GM12878 (cell line): ENCODE data around the gene WDR53. TPM values are rescaled to one million over a fixed set of nuclear protein-coding genes. Genes with fewer than 3 reads are reported as not detected.
A peak's percentile ranks its signal among the peaks of the same experiment; 100 is the strongest.

Source experiments
- CHD2 ChIP-seq: IDR thresholded peaks from 2 replicates; pipeline ENCODE4 v1.6.1; 2011; ENCODE audit warnings: low read depth, low read length, improper control_type of control experiment, borderline replicate concordance
- EGR1 ChIP-seq, 2 experiments: IDR thresholded peaks; 1 replicate in 1 of 2; 2 replicates in 1 of 2; pipeline ENCODE4 v1.6.1; 2011 to 2012; ENCODE audit warnings: low read depth in 2 of 2, low read length in 2 of 2, borderline replicate concordance in 1 of 2, mild to moderate bottlenecking in 1 of 2, moderate library complexity in 1 of 2
- FOXK2 ChIP-seq: fragments of 450-650 bp; IDR thresholded peaks from 2 replicates; pipeline ENCODE4 v1.6.1; 2017; ENCODE audit warnings: mild to moderate bottlenecking, moderate library complexity
- IKZF1 ChIP-seq: fragments of 450-650 bp; conservative IDR thresholded peaks from 2 replicates; pipeline ENCODE4 v1.6.1; 2017; ENCODE audit warnings: antibody characterized with exemption, mild to moderate bottlenecking
- IRF4 ChIP-seq: IDR thresholded peaks from 2 replicates; pipeline ENCODE4 v1.6.1; 2011; ENCODE audit warnings: low read depth, low read length
- MTA2 ChIP-seq: fragments of 450-650 bp; IDR thresholded peaks from 2 replicates; pipeline ENCODE4 v1.6.1; 2016; ENCODE audit warnings: low read depth, mild to moderate bottlenecking, moderate library complexity
- NBN ChIP-seq: fragments of 450-650 bp; IDR thresholded peaks from 2 replicates; pipeline ENCODE4 v1.6.1; 2016
- NR2C1 ChIP-seq: fragments of 450-650 bp; IDR thresholded peaks from 2 replicates; pipeline ENCODE4 v1.6.1; 2017; ENCODE audit warnings: antibody characterized with exemption, mild to moderate bottlenecking, moderate library complexity
- NR2F1 ChIP-seq: fragments of 450-650 bp; conservative IDR thresholded peaks from 2 replicates; pipeline ENCODE4 v1.6.1; 2017; ENCODE audit warnings: mild to moderate bottlenecking
- NRF1 ChIP-seq: conservative IDR thresholded peaks from 2 replicates; pipeline ENCODE4 v1.6.1; 2011; ENCODE audit warnings: mild to moderate bottlenecking, low read depth, low read length, improper control_type of control experiment
- PAX5 ChIP-seq: IDR thresholded peaks from 2 replicates; pipeline ENCODE4 v1.6.1; 2011; ENCODE audit warnings: low read depth, low read length, borderline replicate concordance
- SMARCA5 ChIP-seq: fragments of 450-650 bp; IDR thresholded peaks from 2 replicates; pipeline ENCODE4 v1.6.1; 2017; ENCODE audit warnings: mild to moderate bottlenecking
- ZNF24 ChIP-seq: fragments of 450-650 bp; IDR thresholded peaks from 2 replicates; pipeline ENCODE4 v1.6.1; 2017; ENCODE audit warnings: antibody characterized with exemption, mild to moderate bottlenecking
- ZSCAN29 ChIP-seq: fragments of 450-650 bp; IDR thresholded peaks from 2 replicates; pipeline ENCODE4 v1.6.1; 2017; ENCODE audit warnings: mild to moderate bottlenecking, moderate library complexity
- polyA plus RNA-seq, 11 experiments: library from polyadenylated mRNA; depleted of rRNA in 4 of 11; unstranded in 6 of 11; stranded (reverse) in 5 of 11; fragments of >200 nt; fragmentation: Nextera tagmentation in 4 of 11; fragmentation: Illumina TruSeq in 1 of 11; extraction: Ambion mirVana in 4 of 11; extraction: Trizol in 1 of 11; gene quantifications; 1 replicate in 1 of 11; 2 replicates in 10 of 11; pipeline versions ENCODE4 v1.2.1 to v1.2.3, GENCODE V29; 2011 to 2016; ENCODE audit warnings: inconsistent platforms in 2 of 11, missing spikeins in 2 of 11, low read depth in 1 of 11
- total RNA-seq, 4 experiments: library from RNA; depleted of rRNA in 3 of 4; stranded (reverse); fragments of >200 nt in 3 of 4; fragmentation: Illumina TruSeq in 1 of 4; extraction: Trizol in 1 of 4; gene quantifications; 2 replicates each; pipeline versions ENCODE4 v1.2.1 to v1.2.3, GENCODE V29; 2013 to 2021
- TF ChIP-seq, protein P1 (sequence below): fragments of 450-650 bp; IDR thresholded peaks from 2 replicates; pipeline ENCODE4 v1.6.1; 2017; ENCODE audit warnings: mild to moderate bottlenecking, moderate library complexity
- TF ChIP-seq, protein P2 (sequence below): fragments of 450-650 bp; IDR thresholded peaks from 2 replicates; pipeline ENCODE4 v1.6.1; 2016; ENCODE audit warnings: mild to moderate bottlenecking
- TF ChIP-seq, protein P3 (sequence below): fragments of 450-650 bp; conservative IDR thresholded peaks from 2 replicates; pipeline ENCODE4 v1.6.1; 2017; ENCODE audit warnings: mild to moderate bottlenecking, moderate library complexity

WDR53 gene
- total and polyA plus RNA-seq, 10 of the 15 experiments (the other 5 are each of a cell fraction or from before 2014, with no cell fraction given) = 7.7 to 20.3 (median 15.7) TPM

DNA sequence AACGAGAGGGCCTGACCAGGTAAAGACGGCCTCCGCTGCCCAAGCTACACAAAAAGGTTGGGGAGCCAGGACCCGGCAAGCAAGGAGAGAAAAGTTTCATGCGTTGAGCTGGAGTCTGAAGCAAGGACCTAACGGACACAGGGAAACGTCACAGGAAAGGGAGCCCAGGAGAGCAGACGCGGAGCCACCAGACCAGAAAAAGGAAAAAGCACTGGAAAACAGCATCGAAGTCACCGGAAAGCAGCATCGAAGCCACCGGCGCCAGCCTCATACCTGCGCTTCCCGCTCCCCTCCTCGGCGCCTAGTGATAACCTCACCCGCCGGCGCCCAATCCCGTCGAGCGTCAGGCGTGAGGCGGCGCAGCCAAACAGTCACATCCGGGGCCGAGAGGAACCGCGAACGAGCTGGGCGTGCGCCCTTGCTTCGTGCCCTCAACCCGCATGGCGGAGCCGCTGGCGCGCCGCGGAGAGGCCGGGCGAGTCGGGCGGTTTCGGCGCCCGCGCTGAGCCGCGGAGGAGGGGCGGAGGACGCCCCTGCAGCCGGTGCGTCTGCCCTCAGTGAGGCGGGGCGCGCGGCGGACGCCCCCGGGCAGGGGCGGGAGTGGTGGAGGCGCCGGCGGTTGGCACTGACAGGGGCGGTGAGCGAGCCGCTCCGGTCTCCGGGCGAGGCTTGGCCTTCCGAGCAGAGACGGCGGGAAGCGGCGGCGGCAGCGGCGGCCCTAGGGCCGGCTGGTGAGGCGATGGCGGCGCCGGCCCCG lies at the start of gene WDR53, which contains the start of gene FBXO45 (continued):
- TF ChIP-seq, protein P1, sequence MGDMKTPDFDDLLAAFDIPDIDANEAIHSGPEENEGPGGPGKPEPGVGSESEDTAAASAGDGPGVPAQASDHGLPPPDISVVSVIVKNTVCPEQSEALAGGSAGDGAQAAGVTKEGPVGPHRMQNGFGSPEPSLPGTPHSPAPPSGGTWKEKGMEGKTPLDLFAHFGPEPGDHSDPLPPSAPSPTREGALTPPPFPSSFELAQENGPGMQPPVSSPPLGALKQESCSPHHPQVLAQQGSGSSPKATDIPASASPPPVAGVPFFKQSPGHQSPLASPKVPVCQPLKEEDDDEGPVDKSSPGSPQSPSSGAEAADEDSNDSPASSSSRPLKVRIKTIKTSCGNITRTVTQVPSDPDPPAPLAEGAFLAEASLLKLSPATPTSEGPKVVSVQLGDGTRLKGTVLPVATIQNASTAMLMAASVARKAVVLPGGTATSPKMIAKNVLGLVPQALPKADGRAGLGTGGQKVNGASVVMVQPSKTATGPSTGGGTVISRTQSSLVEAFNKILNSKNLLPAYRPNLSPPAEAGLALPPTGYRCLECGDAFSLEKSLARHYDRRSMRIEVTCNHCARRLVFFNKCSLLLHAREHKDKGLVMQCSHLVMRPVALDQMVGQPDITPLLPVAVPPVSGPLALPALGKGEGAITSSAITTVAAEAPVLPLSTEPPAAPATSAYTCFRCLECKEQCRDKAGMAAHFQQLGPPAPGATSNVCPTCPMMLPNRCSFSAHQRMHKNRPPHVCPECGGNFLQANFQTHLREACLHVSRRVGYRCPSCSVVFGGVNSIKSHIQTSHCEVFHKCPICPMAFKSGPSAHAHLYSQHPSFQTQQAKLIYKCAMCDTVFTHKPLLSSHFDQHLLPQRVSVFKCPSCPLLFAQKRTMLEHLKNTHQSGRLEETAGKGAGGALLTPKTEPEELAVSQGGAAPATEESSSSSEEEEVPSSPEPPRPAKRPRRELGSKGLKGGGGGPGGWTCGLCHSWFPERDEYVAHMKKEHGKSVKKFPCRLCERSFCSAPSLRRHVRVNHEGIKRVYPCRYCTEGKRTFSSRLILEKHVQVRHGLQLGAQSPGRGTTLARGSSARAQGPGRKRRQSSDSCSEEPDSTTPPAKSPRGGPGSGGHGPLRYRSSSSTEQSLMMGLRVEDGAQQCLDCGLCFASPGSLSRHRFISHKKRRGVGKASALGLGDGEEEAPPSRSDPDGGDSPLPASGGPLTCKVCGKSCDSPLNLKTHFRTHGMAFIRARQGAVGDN = peak; percentile 88
- TF ChIP-seq MTA2 = no peak
- TF ChIP-seq NBN = peak; percentile 95
- TF ChIP-seq PAX5 = 0 out of 2 replicates have a peak, but pooled peaks have one; percentile 58
- TF ChIP-seq IRF4 = peak; percentile 10; the same call in 1 of the 2 replicates
- TF ChIP-seq, protein P2, sequence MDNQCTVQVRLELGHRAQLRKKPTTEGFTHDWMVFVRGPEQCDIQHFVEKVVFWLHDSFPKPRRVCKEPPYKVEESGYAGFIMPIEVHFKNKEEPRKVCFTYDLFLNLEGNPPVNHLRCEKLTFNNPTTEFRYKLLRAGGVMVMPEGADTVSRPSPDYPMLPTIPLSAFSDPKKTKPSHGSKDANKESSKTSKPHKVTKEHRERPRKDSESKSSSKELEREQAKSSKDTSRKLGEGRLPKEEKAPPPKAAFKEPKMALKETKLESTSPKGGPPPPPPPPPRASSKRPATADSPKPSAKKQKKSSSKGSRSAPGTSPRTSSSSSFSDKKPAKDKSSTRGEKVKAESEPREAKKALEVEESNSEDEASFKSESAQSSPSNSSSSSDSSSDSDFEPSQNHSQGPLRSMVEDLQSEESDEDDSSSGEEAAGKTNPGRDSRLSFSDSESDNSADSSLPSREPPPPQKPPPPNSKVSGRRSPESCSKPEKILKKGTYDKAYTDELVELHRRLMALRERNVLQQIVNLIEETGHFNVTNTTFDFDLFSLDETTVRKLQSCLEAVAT = 0 out of 2 replicates have a peak, but pooled peaks have one; percentile 43
- peak; percentile 31; the same call in 1 of the 2 replicates for TF ChIP-seq ZNF24
- peak; percentile 22; the same call in 1 of the 2 replicates for TF ChIP-seq NRF1
- TF ChIP-seq NR2F1 = peak; percentile 56
- peak; percentile 25 to 83 for TF ChIP-seq EGR1 (IDR thresholded peaks at IDR 0.05; ENCODE audit: borderline replicate concordance in 1 of 2, low read depth in 2 of 2, low read length in 2 of 2)
- peak; percentile 96 for TF ChIP-seq IKZF1
- TF ChIP-seq CHD2 = peak; percentile 85; the same call in 1 of the 2 replicates
- TF ChIP-seq, protein P3, sequence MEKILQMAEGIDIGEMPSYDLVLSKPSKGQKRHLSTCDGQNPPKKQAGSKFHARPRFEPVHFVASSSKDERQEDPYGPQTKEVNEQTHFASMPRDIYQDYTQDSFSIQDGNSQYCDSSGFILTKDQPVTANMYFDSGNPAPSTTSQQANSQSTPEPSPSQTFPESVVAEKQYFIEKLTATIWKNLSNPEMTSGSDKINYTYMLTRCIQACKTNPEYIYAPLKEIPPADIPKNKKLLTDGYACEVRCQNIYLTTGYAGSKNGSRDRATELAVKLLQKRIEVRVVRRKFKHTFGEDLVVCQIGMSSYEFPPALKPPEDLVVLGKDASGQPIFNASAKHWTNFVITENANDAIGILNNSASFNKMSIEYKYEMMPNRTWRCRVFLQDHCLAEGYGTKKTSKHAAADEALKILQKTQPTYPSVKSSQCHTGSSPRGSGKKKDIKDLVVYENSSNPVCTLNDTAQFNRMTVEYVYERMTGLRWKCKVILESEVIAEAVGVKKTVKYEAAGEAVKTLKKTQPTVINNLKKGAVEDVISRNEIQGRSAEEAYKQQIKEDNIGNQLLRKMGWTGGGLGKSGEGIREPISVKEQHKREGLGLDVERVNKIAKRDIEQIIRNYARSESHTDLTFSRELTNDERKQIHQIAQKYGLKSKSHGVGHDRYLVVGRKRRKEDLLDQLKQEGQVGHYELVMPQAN = peak; percentile 82
- TF ChIP-seq ZSCAN29 = 0 out of 2 replicates have a peak, but pooled peaks have one; percentile 14
- peak; percentile 68; the same call in 1 of the 2 replicates for TF ChIP-seq SMARCA5
- TF ChIP-seq NR2C1 = peak; percentile 85
- TF ChIP-seq FOXK2 = no peak
- TF ChIP-seq, all 136 proteins: peak for 66
